GM12865 (cell line): ENCODE data around the gene PPP2R5D.

ENCODE experiments used
- DNase-seq: peaks from one replicate; pipeline ENCODE4 v3.0.0; 2010; ENCODE audit warnings: low read depth
- H3K4me3 ChIP-seq: 2 replicates; pipeline ENCODE4 v1.5.1; 2011; ENCODE audit warnings: mild to moderate bottlenecking, low read depth, low read length, control low read depth
- CTCF ChIP-seq: IDR thresholded peaks from 2 replicates; pipeline ENCODE4 v1.5.1; 2011; ENCODE audit warnings: low read length, control low read depth, low read depth, inconsistent platforms; ENCODE audit not compliant: insufficient read depth; ENCODE audit errors: missing control alignments

PPP2R5D gene

GRCh38 chr6:42969934-42970333 lies 14.4 kb upstream of the PPP2R5D start:
- no peak for DNase-seq
- no peak overlapping the region for H3K4me3 ChIP-seq
- no peak for TF ChIP-seq CTCF

- DNase-seq, result no peak
- TF ChIP-seq CTCF, result no peak
- H3K4me3 ChIP-seq, result no peak overlapping the region
Observed at GRCh38 chr6:42970871-42971612, 13.3 kb upstream of the PPP2R5D start.

GRCh38 chr6:42971746-42972327 lies 12.5 kb upstream of the PPP2R5D start:
- H3K4me3 ChIP-seq, result no peak overlapping the region
- DNase-seq, result no peak
- no peak for TF ChIP-seq CTCF

GRCh38 chr6:42973926-42974325 lies 10.4 kb upstream of the PPP2R5D start:
- DNase-seq, result no peak
- no peak overlapping the region for H3K4me3 ChIP-seq
- no peak for TF ChIP-seq CTCF

GRCh38 chr6:42974919-42975505 lies 9.4 kb upstream of the PPP2R5D start:
- DNase-seq, result no peak
- no peak for TF ChIP-seq CTCF
- no peak overlapping the region for H3K4me3 ChIP-seq

- peak; percentile 21 for DNase-seq
- peak overlapping the region; percentile 85 for H3K4me3 ChIP-seq
- TF ChIP-seq CTCF, result no peak
Observed at GRCh38 chr6:42978487-42978838, 5.9 kb upstream of the PPP2R5D start.
